HepG2 (cell line): Measurements from ENCODE around the gene C5orf52. TPM values are rescaled to one million over a fixed set of nuclear protein-coding genes. Genes with fewer than 3 reads are reported as not detected.

Source experiments
- ATAC-seq: fragments of 200-7000 bp; cut with Tn5 transposase; 3 replicates; pipeline ENCODE4 v1.9.1; 2020; ENCODE audit warnings: mild to moderate bottlenecking, moderate library complexity
- BruUV-seq: library from RNA; stranded (reverse); fragments of 400-500 nt; replicated peaks from 2 replicates; lab custom pipeline; 2021; lab: Mats Ljungman, UMichigan
- CTCF ChIA-PET: fragments of 300-600 bp; formaldehyde crosslinking; extraction: SDS; loops from one replicate; lab custom pipeline; 2021; ENCODE audit warnings: low total read pairs, inconsistent platforms, low intra/inter-chr PET ratio; lab: Yijun Ruan, JAX
- POLR2A ChIA-PET: fragments of 350-600 bp; sonication (Branson Sonifier 250); formaldehyde crosslinking; loops from one replicate; lab custom pipeline; 2020; ENCODE audit warnings: antibody characterized with exemption, inconsistent platforms; lab: Yijun Ruan, JAX
- DNase-seq: peaks from one replicate; pipeline ENCODE4 v3.0.0-alpha.2; 2015; ENCODE audit warnings: low spot score
- FAIRE-seq: peaks from 3 replicates; lab custom pipeline; 2011; peaks lifted over from hg19 to GRCh38; lab: Jason Lieb, UNC
- H2AFZ ChIP-seq: one replicate; pipeline ENCODE4 v1.6.1; 2011; ENCODE audit warnings: low read length, inconsistent platforms
- H3K27ac ChIP-seq: fragments of 300-600 bp; 3 replicates; pipeline ENCODE4 v1.8.0; 2011; ENCODE audit warnings: mixed run types, mild to moderate bottlenecking, mixed read lengths, low read length, inconsistent platforms; ENCODE audit not compliant: insufficient read depth; ENCODE audit errors: extremely low read length
- H3K27me3 ChIP-seq, 2 experiments: fragments of 200-600 bp in 1 of 2; 2 replicates in 1 of 2; 3 replicates in 1 of 2; pipeline versions ENCODE4 v1.6.0 to v1.8.0; 2011; ENCODE audit warnings: low read length in 2 of 2, mild to moderate bottlenecking in 2 of 2, moderate library complexity in 2 of 2, inconsistent platforms in 1 of 2; ENCODE audit not compliant: insufficient read depth in 2 of 2, control insufficient read depth in 1 of 2
- H3K36me3 ChIP-seq, 2 experiments: fragments of 200-600 bp in 1 of 2; replicated peaks in 1 of 2; 2 replicates in 1 of 2; 3 replicates in 1 of 2; pipeline versions ENCODE4 v1.5.1 to v1.8.0; 2011; ENCODE audit warnings: low read length in 2 of 2, inconsistent platforms in 1 of 2; ENCODE audit not compliant: insufficient read depth in 2 of 2, control insufficient read depth in 1 of 2
- H3K4me1 ChIP-seq: 2 replicates; pipeline ENCODE4 v1.5.1; 2012; ENCODE audit warnings: low read length, inconsistent platforms; ENCODE audit not compliant: insufficient read depth
- H3K4me2 ChIP-seq: 2 replicates; pipeline ENCODE4 v1.6.0; 2011; ENCODE audit warnings: low read depth, low read length, inconsistent platforms
- H3K4me3 ChIP-seq, 3 experiments: fragments of 200-600 bp in 1 of 3; sonication (generic), shearing (Covaris generic) in 1 of 3; replicated peaks in 1 of 3; 2 replicates each; pipeline ENCODE4 v1.5.1; 2011 to 2016; ENCODE audit warnings: low read length in 3 of 3, inconsistent platforms in 2 of 3, low read depth in 2 of 3, mild to moderate bottlenecking in 2 of 3, control low read depth in 1 of 3, mixed read lengths in 1 of 3; ENCODE audit not compliant: insufficient read depth in 1 of 3
- H3K79me2 ChIP-seq: one replicate; pipeline ENCODE4 v1.6.1; 2011; ENCODE audit warnings: low read length, inconsistent platforms; ENCODE audit not compliant: insufficient read depth
- H3K9ac ChIP-seq: 2 replicates; pipeline ENCODE4 v1.6.0; 2011; ENCODE audit warnings: mild to moderate bottlenecking, low read depth, low read length, inconsistent platforms; ENCODE audit not compliant: insufficient read depth
- H3K9me3 ChIP-seq: 2 replicates; pipeline ENCODE4 v1.5.1; 2012; ENCODE audit warnings: mild to moderate bottlenecking, low read length
- H4K20me1 ChIP-seq: 2 replicates; pipeline ENCODE4 v1.6.0; 2011; ENCODE audit warnings: inconsistent platforms, mild to moderate bottlenecking, low read length, moderate library complexity; ENCODE audit not compliant: insufficient read depth
- AHR ChIP-seq: IDR thresholded peaks from 2 replicates; pipeline ENCODE4 v1.6.1; 2018; ENCODE audit warnings: missing genetic modification reagents, missing compliant biosample characterization
- ELF1 ChIP-seq: sonication (generic); formaldehyde crosslinking; IDR thresholded peaks from 2 replicates; pipeline ENCODE4 v1.4.0; 2020; ENCODE audit warnings: missing genetic modification reagents
- HOXA3 ChIP-seq: sonication (generic); formaldehyde crosslinking; IDR thresholded peaks from 2 replicates; pipeline ENCODE4 v1.5.0; 2020; ENCODE audit warnings: missing genetic modification reagents
- KDM2A ChIP-seq: sonication (generic); formaldehyde crosslinking; IDR thresholded peaks from 2 replicates; pipeline ENCODE4 v1.4.0; 2020; ENCODE audit warnings: low read depth, missing genetic modification reagents, borderline replicate concordance
- NFYC ChIP-seq: IDR thresholded peaks from 2 replicates; pipeline ENCODE4 v1.6.1; 2016; ENCODE audit warnings: missing genetic modification reagents, missing compliant biosample characterization
- SALL2 ChIP-seq: sonication (generic); formaldehyde crosslinking; IDR thresholded peaks from 2 replicates; pipeline ENCODE4 v1.8.1; 2023; ENCODE audit warnings: mild to moderate bottlenecking, missing genetic modification reagents, inconsistent platforms
- TBX2 ChIP-seq: sonication (generic); formaldehyde crosslinking; IDR thresholded peaks from 2 replicates; pipeline ENCODE4 v1.5.0; 2020; ENCODE audit warnings: missing genetic modification reagents, mild to moderate bottlenecking, borderline replicate concordance
- ZBTB10 ChIP-seq: sonication (generic); formaldehyde crosslinking; IDR thresholded peaks from 2 replicates; pipeline ENCODE4 v1.4.0; 2020; ENCODE audit warnings: missing genetic modification reagents, borderline replicate concordance
- ZNF773 ChIP-seq: sonication (generic); formaldehyde crosslinking; IDR thresholded peaks from 2 replicates; pipeline ENCODE4 v1.4.0; 2020; ENCODE audit warnings: missing genetic modification reagents, borderline replicate concordance
- WGBS: methylation state at CpG from one replicate; pipeline ENCODE4 v1.1.6; 2017; ENCODE audit warnings: low lambda C conversion rate; 5-methylcytosine and 5-hydroxymethylcytosine counted together
- in situ Hi-C: cut with HindIII; loops from 2 replicates; pipeline ENCODE4 v1.10.0; 2017; ENCODE audit warnings: low pct_unique_long_range_greater_than_20kb; ENCODE audit not compliant: extremely low pct_ligation_motif_present
- intact Hi-C: fragments of 100-400 bp; cut with micrococcal nuclease; formaldehyde crosslinking; loops from one replicate; pipeline ENCODE4 v1.10.0; 2022; ENCODE audit not compliant: unreplicated experiment
- polyA plus RNA-seq, 8 experiments: library from polyadenylated mRNA; depleted of rRNA in 3 of 8; stranded (reverse) in 7 of 8; unstranded in 1 of 8; fragments of >200 nt; fragmentation: Illumina TruSeq in 4 of 8; extraction: Trizol in 4 of 8; gene quantifications; 2 replicates each; pipeline versions ENCODE4 v1.2.1 to v1.2.3, GENCODE V29; 2011 to 2016; ENCODE audit warnings: low read depth in 4 of 8, missing spikeins in 1 of 8, mixed read lengths in 1 of 8; ENCODE audit not compliant: insufficient read depth in 1 of 8
- total RNA-seq, 5 experiments: library from RNA; depleted of rRNA; stranded (reverse); fragments of >200 nt; fragmentation: Illumina TruSeq; extraction: Trizol; gene quantifications; 2 replicates each; pipeline ENCODE4 v1.2.3, GENCODE V29; 2016; ENCODE audit warnings: low read depth in 1 of 5

Gene C5orf52
- total and polyA plus RNA-seq, 2 of the 13 experiments (the other 11 are each of a cell fraction or from before 2014, with no cell fraction given) = not detected

GRCh38 chr5:157710882-157711281 is 39.5 kb downstream of the C5orf52 start:
- H3K4me1 ChIP-seq = no peaks in the 10 kb centered on the region
- H3K27ac ChIP-seq = no peak overlapping the region
- WGBS = 24% methylated on average over 2 of the region's 2 CpGs
- DNase-seq (no peak), FAIRE-seq (no peak), ATAC-seq (no peak)
- H4K20me1 ChIP-seq = no peaks in the 10 kb centered on the region
- TF ChIP-seq TBX2 (CRISPR knock-in tag) = no peak
- no peak for TF ChIP-seq KDM2A (CRISPR knock-in tag)
- no peak for TF ChIP-seq AHR (CRISPR knock-in tag)
- TF ChIP-seq HOXA3 (CRISPR knock-in tag) = no peak
- no peak overlapping the region for H2AFZ ChIP-seq
- intact Hi-C loops = loop anchor here (10.0 kb wide), 1 partner anchor 276 kb away; no protein-coding TSS in a partner anchor
- no peak overlapping the region for H3K4me2 ChIP-seq
- no peaks in the 10 kb centered on the region for H3K36me3 ChIP-seq
- POLR2A ChIA-PET = no interaction called here
- H3K4me3 ChIP-seq = no peak overlapping the region
- BruUV-seq = no TSS peak
- no peak overlapping the region for H3K9ac ChIP-seq
- no peaks in the 10 kb centered on the region for H3K79me2 ChIP-seq
- no peaks in the 10 kb centered on the region for H3K9me3 ChIP-seq
- CTCF ChIA-PET = no interaction called here
- H3K27me3 ChIP-seq = no peaks in the 10 kb centered on the region
- in situ Hi-C loops = no loop called here

DNA sequence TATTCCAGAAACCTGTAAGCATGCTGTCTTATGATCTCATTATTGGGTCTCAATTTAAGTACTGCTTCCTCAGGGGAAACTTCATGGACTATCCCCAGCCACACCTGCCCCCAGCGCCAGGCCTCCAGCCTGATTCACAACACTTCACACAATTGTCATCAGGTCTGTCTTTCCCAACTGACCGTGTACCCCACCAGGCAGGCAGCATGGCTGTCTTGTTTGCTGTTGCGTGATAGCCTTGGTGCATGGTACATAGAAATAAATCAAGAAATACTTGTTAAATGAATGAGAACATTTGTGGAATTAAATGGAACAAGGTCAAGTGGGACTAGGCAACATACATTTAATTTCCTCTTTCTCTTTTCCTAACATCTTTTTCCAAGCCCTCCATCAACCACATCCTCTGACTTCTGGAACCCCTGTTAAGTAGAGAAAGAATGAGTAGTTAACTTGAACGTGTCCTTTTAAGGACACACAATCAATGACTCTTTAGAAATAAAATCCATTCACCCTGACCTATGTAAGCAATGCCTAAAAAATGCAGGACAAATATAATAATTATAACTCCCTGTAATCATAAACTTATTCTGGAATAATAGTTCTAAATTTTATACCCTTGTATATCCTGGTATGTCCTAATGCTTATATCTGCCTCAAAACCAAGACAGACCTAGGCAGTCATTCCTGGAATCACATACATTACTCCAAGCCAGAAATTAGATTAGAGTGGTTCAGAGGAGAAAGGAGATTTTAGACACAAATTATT is 42.7 kb downstream of the C5orf52 start:
- Histone ChIP-seq H3K36me3 (no peaks in the 10 kb centered on the region), H3K9ac (no peak overlapping the region), H2AFZ (no peak overlapping the region), H3K4me1 (no peaks in the 10 kb centered on the region), H3K9me3 (no peaks in the 10 kb centered on the region), H4K20me1 (no peaks in the 10 kb centered on the region), H3K4me3 (no peak overlapping the region), H3K27ac (no peak overlapping the region), H3K27me3 (no peaks in the 10 kb centered on the region), H3K79me2 (no peaks in the 10 kb centered on the region), H3K4me2 (no peak overlapping the region)
- CTCF ChIA-PET = no interaction called here
- intact Hi-C loops (loop anchor here (10.0 kb wide), 1 partner anchor 279 kb away; no protein-coding TSS in a partner anchor), in situ Hi-C loops (no loop called here)
- 76% methylated on average over 4 of the region's 4 CpGs for WGBS
- POLR2A ChIA-PET = no interaction called here
- ATAC-seq (no peak), DNase-seq (no peak), FAIRE-seq (no peak)
- BruUV-seq = no TSS peak
- TF ChIP-seq ZBTB10 = no peak
- TF ChIP-seq NFYC = no peak
- no peak for TF ChIP-seq AHR (CRISPR knock-in tag)
- no peak for TF ChIP-seq ZNF773 (CRISPR knock-in tag)
- no peak for TF ChIP-seq SALL2
- no peak for TF ChIP-seq ELF1
